WTC11 (cell line): Measurements from ENCODE around the gene GPC5. TPM values are rescaled to one million over a fixed set of nuclear protein-coding genes. Genes with fewer than 3 reads are reported as not detected.

Source experiments
- ATAC-seq: fragments of 200-7000 bp; cut with Tn5 transposase; 2 replicates; pipeline ENCODE4 v1.10.0; 2021; ENCODE audit warnings: mild to moderate bottlenecking, moderate library complexity
- CTCF ChIA-PET: fragments of 300-600 bp; sonication (Branson Sonifier 250); formaldehyde crosslinking; loops from one replicate; lab custom pipeline; 2021; ENCODE audit warnings: antibody characterized with exemption; lab: Charles Lee
- POLR2A ChIA-PET: fragments of 350-600 bp; sonication (Branson Sonifier 250); formaldehyde crosslinking; loops from one replicate; lab custom pipeline; 2021; ENCODE audit warnings: antibody characterized with exemption; lab: Charles Lee
- DNase-seq: peaks from one replicate; pipeline ENCODE4 v3.0.0; 2021; ENCODE audit warnings: low spot score
- H3K27ac Mint-ChIP-seq: 2 replicates; pipeline ENCODE4 v1.8.0; 2021; ENCODE audit warnings: mixed read lengths
- H3K27me3 Mint-ChIP-seq: 2 replicates; pipeline ENCODE4 v1.8.0; 2021; ENCODE audit warnings: low read depth, mild to moderate bottlenecking, moderate library complexity, mixed read lengths
- H3K36me3 Mint-ChIP-seq: 2 replicates; pipeline ENCODE4 v1.8.0; 2021; ENCODE audit warnings: mixed read lengths
- H3K4me1 Mint-ChIP-seq: 2 replicates; pipeline ENCODE4 v1.8.0; 2022; ENCODE audit warnings: mixed read lengths
- H3K4me3 Mint-ChIP-seq: 2 replicates; pipeline ENCODE4 v1.8.0; 2021; ENCODE audit warnings: mild to moderate bottlenecking, moderate library complexity, mixed read lengths
- H3K9me3 Mint-ChIP-seq: 2 replicates; pipeline ENCODE4 v1.8.0; 2021; ENCODE audit warnings: mixed read lengths
- AFF4 ChIP-seq: sonication (generic); formaldehyde crosslinking; IDR thresholded peaks from 2 replicates; pipeline ENCODE4 v1.8.1; 2023; ENCODE audit warnings: mild to moderate bottlenecking, missing genetic modification reagents, borderline replicate concordance
- CREB1 ChIP-seq: sonication (generic); formaldehyde crosslinking; IDR thresholded peaks from 2 replicates; pipeline ENCODE4 v1.8.0; 2023; ENCODE audit warnings: mild to moderate bottlenecking, missing genetic modification reagents
- EMX1 ChIP-seq: fragments of 250-450 bp; sonication (Bioruptor Pico); IDR thresholded peaks from 2 replicates; pipeline ENCODE4 v1.8.0; 2021; ENCODE audit warnings: mild to moderate bottlenecking
- ERG ChIP-seq: fragments of 250-450 bp; sonication (Bioruptor Pico); IDR thresholded peaks from 2 replicates; pipeline ENCODE4 v1.8.0; 2021; ENCODE audit warnings: mild to moderate bottlenecking
- ESRRA ChIP-seq: sonication (generic); formaldehyde crosslinking; IDR thresholded peaks from 2 replicates; pipeline ENCODE4 v1.8.1; 2022; ENCODE audit warnings: mild to moderate bottlenecking, missing genetic modification reagents, borderline replicate concordance
- FOXP4 ChIP-seq: sonication (generic); formaldehyde crosslinking; IDR thresholded peaks from 2 replicates; pipeline ENCODE4 v1.8.0; 2022; ENCODE audit warnings: mild to moderate bottlenecking, missing genetic modification reagents
- KAT7 ChIP-seq: sonication (generic); formaldehyde crosslinking; IDR thresholded peaks from 2 replicates; pipeline ENCODE4 v1.8.1; 2023; ENCODE audit warnings: missing genetic modification reagents, mild to moderate bottlenecking, borderline replicate concordance
- MXD4 ChIP-seq: fragments of 250-450 bp; sonication (Bioruptor Pico); IDR thresholded peaks from 2 replicates; pipeline ENCODE4 v1.8.0; 2021; ENCODE audit warnings: mild to moderate bottlenecking, moderate library complexity, borderline replicate concordance
- NFE2L1 ChIP-seq: sonication (generic); formaldehyde crosslinking; IDR thresholded peaks from 2 replicates; pipeline ENCODE4 v1.8.1; 2023; ENCODE audit warnings: missing genetic modification reagents
- OVOL2 ChIP-seq: fragments of 250-450 bp; sonication (Bioruptor Pico); IDR thresholded peaks from 2 replicates; pipeline ENCODE4 v1.9.0; 2021; ENCODE audit warnings: mild to moderate bottlenecking, borderline replicate concordance
- ZBTB43 ChIP-seq: sonication (generic); formaldehyde crosslinking; IDR thresholded peaks from 2 replicates; pipeline ENCODE4 v1.8.1; 2023; ENCODE audit warnings: mild to moderate bottlenecking, missing genetic modification reagents
- ZNF263 ChIP-seq: sonication (generic); formaldehyde crosslinking; IDR thresholded peaks from 2 replicates; pipeline ENCODE4 v1.8.1; 2022; ENCODE audit warnings: low read depth, mild to moderate bottlenecking, moderate library complexity, missing genetic modification reagents
- ZNF281 ChIP-seq: sonication (generic); formaldehyde crosslinking; IDR thresholded peaks from 2 replicates; pipeline ENCODE4 v1.8.0; 2023; ENCODE audit warnings: mild to moderate bottlenecking, missing genetic modification reagents
- ZNF425 ChIP-seq: fragments of 250-450 bp; sonication (Bioruptor Pico); conservative IDR thresholded peaks from 2 replicates; pipeline ENCODE4 v1.9.0; 2021; ENCODE audit warnings: mild to moderate bottlenecking
- ZNF512 ChIP-seq: sonication (generic); formaldehyde crosslinking; IDR thresholded peaks from 2 replicates; pipeline ENCODE4 v1.8.1; 2022; ENCODE audit warnings: missing genetic modification reagents, borderline replicate concordance
- ZNF532 ChIP-seq: fragments of 250-450 bp; sonication (Bioruptor Pico); IDR thresholded peaks from 2 replicates; pipeline ENCODE4 v1.9.0; 2021; ENCODE audit warnings: mild to moderate bottlenecking, borderline replicate concordance
- total RNA-seq: library from RNA; stranded (reverse); gene quantifications from 3 replicates; pipeline ENCODE4 v1.2.3, GENCODE V29; 2021

GPC5 gene
- total RNA-seq, 1 experiment from 2014 or later = 0.46 TPM

GRCh38 chr13:91593456-91593855 lies 195.0 kb downstream of the GPC5 start (continued):
- TF ChIP-seq ESRRA (CRISPR knock-in tag) = no peak
- no peak for TF ChIP-seq ZNF532
- no peak for TF ChIP-seq ZNF425 (CRISPR knock-in tag)

- no peaks in the 10 kb centered on the region for H3K4me1 Mint-ChIP-seq
- no peaks in the 10 kb centered on the region for H3K36me3 Mint-ChIP-seq
- no peak for DNase-seq
- POLR2A ChIA-PET = no interaction called here
- no peak overlapping the region for H3K4me3 Mint-ChIP-seq
- H3K27me3 Mint-ChIP-seq = no peaks in the 10 kb centered on the region
- H3K9me3 Mint-ChIP-seq = no peaks in the 10 kb centered on the region
- H3K27ac Mint-ChIP-seq = no peak overlapping the region
- ATAC-seq = no peak
- CTCF ChIA-PET = no interaction called here
- TF ChIP-seq ZNF281 (CRISPR knock-in tag) (no peak), MXD4 (no peak), ZBTB43 (CRISPR knock-in tag) (no peak), EMX1 (no peak), ZNF263 (CRISPR knock-in tag) (no peak), FOXP4 (CRISPR knock-in tag) (no peak), ZNF512 (CRISPR knock-in tag) (no peak), OVOL2 (CRISPR knock-in tag) (no peak), ERG (CRISPR knock-in tag) (no peak), AFF4 (CRISPR knock-in tag) (no peak), KAT7 (no peak), CREB1 (no peak), NFE2L1 (no peak)
These were observed 195.6 kb downstream of the GPC5 start for GRCh38 chr13:91594061-91594460.
